NCI-H345 treated with DMSO at 0.1 percent for 48 hours (cell line): ENCODE measurements around the gene COX7B.
"Not testable (repeated sequence)": the region's sequence is repeated elsewhere in the genome, so short reads cannot be mapped to it uniquely, and the experiment has no call there.

Experiments
- DNase-seq: peaks from one replicate; lab custom pipeline; 2025; ENCODE audit not compliant: unreplicated experiment; lab: John Stamatoyannopoulos, UW

COX7B gene

DNA sequence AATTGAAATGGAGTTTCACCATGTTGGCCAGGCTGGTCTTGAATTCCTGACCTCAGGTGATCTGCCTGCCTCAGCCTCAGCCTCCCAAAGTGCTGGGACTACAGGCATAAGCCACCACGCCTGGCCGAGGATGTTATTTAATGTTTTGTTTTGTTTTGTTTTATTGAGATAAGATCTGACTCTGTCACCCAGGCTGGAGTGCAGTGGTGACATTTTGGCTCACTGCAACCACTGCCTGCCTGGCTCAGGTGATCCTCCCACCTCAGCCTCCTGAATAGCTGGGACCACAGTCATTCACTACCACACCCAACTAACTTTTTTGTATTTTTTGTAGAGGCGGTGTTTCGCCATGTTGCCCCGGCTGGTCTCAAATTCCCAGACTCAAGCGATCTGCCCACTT is 45.8 kb downstream of the COX7B start:
- DNase-seq = not testable (repeated sequence)

DNA sequence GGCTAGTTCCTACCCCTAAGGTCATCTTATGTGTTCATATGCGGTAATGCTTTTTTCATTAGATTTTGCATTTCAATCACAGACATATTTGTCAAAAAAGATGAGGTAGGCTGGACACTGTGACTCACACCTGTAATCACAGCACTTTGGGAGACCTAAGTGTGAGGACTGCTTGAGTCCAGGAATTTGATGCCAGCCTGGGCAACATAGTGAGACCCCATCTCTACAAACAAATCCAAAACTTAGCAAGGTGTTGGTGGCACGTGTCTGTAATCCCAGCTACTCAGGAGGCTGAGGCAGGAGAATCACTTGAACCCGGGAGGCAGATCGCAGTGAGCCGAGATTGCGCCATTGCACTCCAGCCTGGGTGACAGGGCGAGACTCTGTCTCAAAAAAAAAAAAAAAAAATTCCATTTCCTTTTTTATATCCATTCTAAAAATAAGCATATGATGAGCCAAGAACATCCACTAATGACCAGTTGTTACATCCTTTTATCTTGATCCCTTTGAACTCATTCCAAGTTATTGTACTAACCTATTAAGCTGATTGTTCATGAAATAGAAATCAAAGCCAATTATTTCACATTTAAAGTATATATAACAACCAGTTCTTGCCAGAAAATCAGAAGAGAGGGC is 46.8 kb downstream of the COX7B start:
- DNase-seq = no peak

DNA sequence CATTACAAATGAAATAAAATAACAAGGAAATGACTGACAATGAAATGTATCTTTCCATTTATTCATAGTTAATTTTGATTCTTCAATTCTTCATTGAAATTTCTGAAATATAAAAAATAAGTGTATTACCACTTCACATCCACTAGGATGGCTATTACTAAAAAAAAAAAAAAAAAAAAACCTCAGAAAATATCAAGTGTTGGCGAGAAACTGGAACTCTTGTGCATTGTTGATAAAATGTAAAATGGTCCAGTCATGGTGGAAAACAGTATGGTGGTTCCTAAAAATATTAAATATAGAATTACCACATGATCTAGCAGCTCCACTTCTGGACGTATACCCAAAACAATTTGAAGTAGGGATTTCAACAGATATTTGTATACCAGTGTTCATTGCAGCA is 47.3 kb downstream of the COX7B start:
- no peak for DNase-seq

DNA sequence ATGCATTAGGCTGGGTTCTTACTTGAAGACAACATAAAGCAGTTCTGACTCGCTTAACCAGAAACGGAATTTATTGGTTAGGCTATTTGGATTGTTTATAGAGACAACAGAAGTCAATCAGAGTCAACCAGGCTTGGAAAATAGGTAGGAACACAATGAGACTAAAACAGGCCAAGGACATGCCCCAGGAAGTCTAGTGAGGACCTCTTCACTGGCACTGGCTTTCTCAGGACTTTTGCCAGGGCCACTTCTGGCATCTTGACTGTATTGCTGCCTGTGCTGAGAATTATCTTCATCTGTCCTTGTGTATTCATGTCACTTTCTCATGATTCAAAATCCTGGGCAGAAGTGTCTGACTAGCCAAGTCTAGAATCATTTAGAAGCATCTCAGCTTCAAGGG is 50.6 kb downstream of the COX7B start:
- DNase-seq = no peak

DNA sequence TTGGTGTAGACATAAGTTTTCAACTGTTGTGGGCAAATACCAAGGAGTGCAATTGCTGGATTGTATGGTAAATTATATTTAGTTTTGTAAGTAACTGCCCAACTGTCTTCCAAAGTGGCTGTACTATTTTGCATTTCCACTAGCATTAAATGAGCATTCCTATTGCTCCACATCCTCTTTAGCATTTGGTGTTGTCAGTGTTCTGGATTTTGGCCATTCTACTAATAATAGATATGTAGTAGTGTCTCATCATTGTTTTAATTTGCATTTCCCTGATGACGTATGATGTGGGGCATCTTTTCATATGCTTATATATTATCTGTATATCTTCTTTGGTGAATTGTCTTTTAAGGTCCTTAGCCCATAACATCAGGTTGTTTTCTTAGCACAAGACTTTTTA is 52.9 kb downstream of the COX7B start:
- no peak for DNase-seq

DNA sequence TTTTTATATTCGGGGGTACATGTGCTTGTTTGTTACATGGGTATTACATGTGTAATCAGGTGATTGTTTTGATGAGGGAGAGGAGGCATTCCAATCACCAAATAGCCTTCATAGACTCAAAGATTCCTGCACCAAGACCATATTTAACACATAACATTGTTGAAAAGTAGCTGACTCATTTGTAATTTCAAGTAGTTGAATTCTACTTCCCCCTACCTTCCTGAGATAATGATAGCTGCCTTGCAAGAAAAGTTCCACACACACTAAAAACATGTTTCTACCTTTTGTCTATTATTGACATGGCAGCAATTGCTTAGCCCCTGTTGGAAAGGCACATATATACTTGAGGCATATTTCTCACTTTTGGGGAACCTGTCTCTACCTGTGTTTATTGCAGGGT is 54.0 kb downstream of the COX7B start:
- DNase-seq = no peak

DNA sequence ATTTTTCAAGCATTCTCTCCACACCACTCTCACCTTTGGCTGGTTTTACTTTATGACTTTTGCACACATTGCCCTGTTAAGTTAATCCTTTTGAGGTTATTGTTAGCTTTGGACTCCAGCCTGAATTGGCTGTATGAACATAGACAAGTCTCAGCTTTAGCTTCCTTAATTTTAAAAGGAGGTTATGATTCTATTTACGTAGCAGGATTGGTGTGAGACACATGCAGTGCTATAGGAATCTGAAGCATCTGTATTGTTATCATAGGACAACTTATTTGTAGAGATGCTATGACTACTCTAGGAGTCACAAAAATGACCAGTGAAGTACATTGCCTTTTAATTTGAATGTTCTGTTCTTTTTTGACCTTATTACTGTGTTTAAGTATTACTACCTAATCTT is 54.4 kb downstream of the COX7B start:
- DNase-seq = no peak
